GM12891 (cell line): ENCODE results near the gene CFTR. TPM values are rescaled to one million over a fixed set of nuclear protein-coding genes. Genes with fewer than 3 reads are reported as not detected.
"Not testable (repeated sequence)": the region's sequence is repeated elsewhere in the genome, so short reads cannot be mapped to it uniquely, and the experiment has no call there.

Experiments
- DNase-seq: peaks from one replicate; pipeline ENCODE4 v3.0.0; 2011; ENCODE audit warnings: low spot score; ENCODE audit not compliant: insufficient read length
- FAIRE-seq: peaks from 2 replicates; lab custom pipeline; 2011; peaks lifted over from hg19 to GRCh38; lab: Jason Lieb, UNC
- PAX5 ChIP-seq: IDR thresholded peaks from 2 replicates; pipeline ENCODE4 v1.6.1; 2011; ENCODE audit warnings: low read length, moderate library complexity, mild to moderate bottlenecking; ENCODE audit not compliant: insufficient read depth, severe bottlenecking
- POLR2A ChIP-seq: IDR thresholded peaks from 2 replicates; pipeline ENCODE4 v1.6.1; 2011; ENCODE audit warnings: low read depth, low read length, control low read depth
- POLR2AphosphoS5 ChIP-seq: IDR thresholded peaks from 2 replicates; pipeline ENCODE4 v1.6.1; 2011; ENCODE audit warnings: low read depth, low read length, control low read depth
- POU2F2 ChIP-seq: IDR thresholded peaks from 2 replicates; pipeline ENCODE4 v1.6.1; 2011; ENCODE audit warnings: low read depth, mild to moderate bottlenecking, control low read depth, low read length, moderate library complexity
- SPI1 ChIP-seq: IDR thresholded peaks from 2 replicates; pipeline ENCODE4 v1.6.1; 2011; ENCODE audit warnings: low read depth, low read length, control low read depth
- TAF1 ChIP-seq: IDR thresholded peaks from 2 replicates; pipeline ENCODE4 v1.6.1; 2011; ENCODE audit warnings: low read depth, low read length, control low read depth
- polyA plus RNA-seq: library from polyadenylated mRNA; unstranded; fragments of >200 nt; gene quantifications from one replicate; pipeline ENCODE4 v1.2.1, GENCODE V29; 2012; ENCODE audit warnings: low read depth, missing spikeins, inconsistent platforms; ENCODE audit not compliant: missing spikeins

CFTR gene
- polyA plus RNA-seq: 0.03 TPM

DNA sequence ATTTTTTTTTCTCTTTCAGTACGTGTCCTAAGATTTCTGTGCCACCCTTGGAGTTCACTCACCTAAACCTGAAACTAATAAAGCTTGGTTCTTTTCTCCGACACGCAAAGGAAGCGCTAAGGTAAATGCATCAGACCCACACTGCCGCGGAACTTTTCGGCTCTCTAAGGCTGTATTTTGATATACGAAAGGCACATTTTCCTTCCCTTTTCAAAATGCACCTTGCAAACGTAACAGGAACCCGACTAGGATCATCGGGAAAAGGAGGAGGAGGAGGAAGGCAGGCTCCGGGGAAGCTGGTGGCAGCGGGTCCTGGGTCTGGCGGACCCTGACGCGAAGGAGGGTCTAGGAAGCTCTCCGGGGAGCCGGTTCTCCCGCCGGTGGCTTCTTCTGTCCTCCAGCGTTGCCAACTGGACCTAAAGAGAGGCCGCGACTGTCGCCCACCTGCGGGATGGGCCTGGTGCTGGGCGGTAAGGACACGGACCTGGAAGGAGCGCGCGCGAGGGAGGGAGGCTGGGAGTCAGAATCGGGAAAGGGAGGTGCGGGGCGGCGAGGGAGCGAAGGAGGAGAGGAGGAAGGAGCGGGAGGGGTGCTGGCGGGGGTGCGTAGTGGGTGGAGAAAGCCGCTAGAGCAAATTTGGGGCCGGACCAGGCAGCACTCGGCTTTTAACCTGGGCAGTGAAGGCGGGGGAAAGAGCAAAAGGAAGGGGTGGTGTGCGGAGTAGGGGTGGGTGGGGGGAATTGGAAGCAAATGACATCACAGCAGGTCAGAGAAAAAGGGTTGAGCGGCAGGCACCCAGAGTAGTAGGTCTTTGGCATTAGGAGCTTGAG lies at the start of gene CFTR:
Gene CFTR, plus strand, starts transcription at position 801 of the 830 bp plus-strand sequence. CDS start 70 bp downstream, outside the sequence.
- FAIRE-seq (no peak), DNase-seq (no peak)
- TF ChIP-seq TAF1: no peak
- no peak for TF ChIP-seq POLR2A
- no peak for TF ChIP-seq SPI1
- no peak for TF ChIP-seq POLR2AphosphoS5
- TF ChIP-seq POU2F2: no peak
- no peak for TF ChIP-seq PAX5

DNA sequence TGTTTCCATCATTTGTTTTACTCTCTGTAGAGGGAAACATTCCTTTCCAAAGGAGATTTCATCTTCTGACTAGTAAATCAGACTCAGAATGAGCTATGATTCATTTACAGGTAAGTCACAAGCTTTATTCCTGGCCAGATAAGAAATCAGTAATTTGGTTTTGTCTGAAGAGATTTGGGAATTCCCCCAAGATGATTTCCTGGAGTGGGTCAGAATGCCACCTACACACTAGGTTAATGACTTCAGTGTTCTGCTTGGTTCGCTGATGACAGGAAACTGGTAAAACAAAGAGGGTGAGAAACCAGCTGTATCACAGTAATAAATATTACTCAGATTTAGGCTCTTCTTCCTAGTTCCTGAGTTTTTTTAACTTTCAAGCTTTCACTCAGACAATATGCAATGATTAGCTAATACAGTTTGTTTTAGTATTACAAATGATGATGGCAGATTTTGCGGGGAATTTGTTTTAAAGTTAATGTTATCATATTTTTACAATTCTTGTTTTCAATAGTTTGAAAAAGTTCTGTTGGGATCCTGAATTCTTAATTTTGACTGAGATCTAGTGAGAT lies 44.3 kb upstream of the CFTR start:
- TF ChIP-seq SPI1: no peak
- no peak for TF ChIP-seq POLR2A
- no peak for TF ChIP-seq POLR2AphosphoS5
- no peak for TF ChIP-seq TAF1
- no peak for TF ChIP-seq PAX5
- TF ChIP-seq POU2F2: no peak
- FAIRE-seq (peak; percentile 31), DNase-seq (no peak)

DNA sequence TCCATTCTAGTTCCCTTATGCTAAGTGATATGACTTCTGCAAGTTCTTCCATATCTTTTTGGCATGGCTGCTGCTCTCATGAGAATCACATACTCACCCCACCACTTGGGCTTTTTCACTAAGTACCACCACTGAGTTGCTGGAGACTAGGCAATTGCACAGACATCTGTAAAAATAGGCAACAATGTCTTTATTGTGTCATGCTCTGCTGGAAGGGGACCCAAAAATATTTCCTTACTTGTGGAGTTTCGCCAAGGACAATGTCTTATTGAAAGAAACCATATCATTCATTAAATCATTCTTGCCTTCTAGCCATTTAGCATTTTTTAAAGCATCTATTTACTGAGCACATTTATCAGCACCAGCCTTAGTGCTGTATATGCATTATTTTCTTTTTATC lies 35.2 kb upstream of the CFTR start:
- DNase-seq (no peak), FAIRE-seq (no peak)
- TF ChIP-seq SPI1: no peak
- TF ChIP-seq POLR2A: no peak
- no peak for TF ChIP-seq POU2F2
- TF ChIP-seq POLR2AphosphoS5: no peak
- no peak for TF ChIP-seq TAF1
- no peak for TF ChIP-seq PAX5

DNA sequence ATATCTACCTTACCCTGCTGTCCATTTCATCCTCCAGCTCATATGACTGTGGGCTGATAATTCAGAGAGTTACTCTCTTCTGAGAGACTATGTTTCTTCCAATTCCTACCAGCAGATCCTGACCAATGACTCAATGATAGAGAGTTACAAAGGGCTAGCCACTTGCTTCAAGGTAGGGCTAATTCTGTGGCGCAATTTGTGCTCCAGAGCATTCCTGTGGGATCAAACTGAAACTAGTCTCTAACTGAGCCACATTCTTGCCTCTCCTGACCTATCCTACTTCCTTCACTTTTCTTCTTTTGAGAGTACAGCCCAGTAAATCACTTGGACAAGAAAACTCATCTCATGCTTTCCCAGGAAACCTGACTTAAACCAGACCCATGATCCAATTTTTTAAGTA lies 34.6 kb upstream of the CFTR start:
- DNase-seq (no peak), FAIRE-seq (no peak)
- TF ChIP-seq POLR2A (no peak), POU2F2 (no peak), TAF1 (no peak), SPI1 (no peak), POLR2AphosphoS5 (no peak), PAX5 (no peak)

DNA sequence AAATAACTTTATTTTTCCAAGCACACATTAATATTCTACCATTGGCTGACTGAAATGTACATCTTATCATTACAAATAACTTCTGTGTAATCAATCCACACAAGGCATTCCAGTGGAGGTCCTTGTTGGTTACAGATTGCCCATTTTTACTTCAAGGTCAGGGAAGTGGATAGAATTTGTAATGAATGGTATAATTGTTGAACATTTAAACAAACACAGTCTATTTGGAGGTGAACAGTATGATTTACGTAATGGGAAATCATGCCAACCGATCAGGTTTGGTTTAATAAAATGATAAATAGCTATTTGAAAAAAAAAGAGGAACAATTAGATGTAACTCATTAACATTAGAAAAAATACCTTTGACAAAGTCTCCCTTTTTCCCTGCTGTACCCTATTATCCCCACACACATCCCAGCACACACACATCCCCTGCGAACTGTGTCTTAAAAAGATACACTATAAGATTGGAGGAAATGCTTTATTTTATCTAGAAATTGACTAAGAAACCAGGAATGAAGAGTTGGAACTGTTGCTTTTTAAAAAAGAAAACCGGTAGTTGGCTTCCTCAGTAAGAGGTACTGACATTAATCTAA lies 33.5 kb upstream of the CFTR start:
- DNase-seq (no peak), FAIRE-seq (no peak)
- TF ChIP-seq POU2F2: no peak
- TF ChIP-seq PAX5: no peak
- TF ChIP-seq POLR2AphosphoS5: no peak
- TF ChIP-seq SPI1: no peak
- TF ChIP-seq TAF1: no peak
- no peak for TF ChIP-seq POLR2A

DNA sequence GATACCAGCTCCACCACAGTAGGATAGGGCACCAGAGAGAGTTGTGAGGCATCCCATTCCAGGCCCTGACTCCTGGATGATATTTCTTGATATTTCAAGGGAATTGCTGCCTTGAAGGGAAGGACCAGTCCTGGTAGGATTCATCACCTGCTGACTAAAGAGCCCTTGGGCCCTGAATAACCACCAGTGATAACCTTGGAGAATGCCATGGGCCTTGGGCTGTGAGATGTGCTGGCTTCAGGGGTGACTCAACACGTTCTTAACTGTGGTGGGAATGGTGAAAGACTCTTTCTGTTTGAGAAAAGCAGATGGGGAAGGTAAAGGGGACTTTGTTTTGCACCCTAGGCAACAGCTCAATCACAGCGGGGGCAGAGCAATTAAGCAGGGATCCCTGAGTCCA lies 31.2 kb upstream of the CFTR start:
- DNase-seq (no peak), FAIRE-seq (no peak)

DNA sequence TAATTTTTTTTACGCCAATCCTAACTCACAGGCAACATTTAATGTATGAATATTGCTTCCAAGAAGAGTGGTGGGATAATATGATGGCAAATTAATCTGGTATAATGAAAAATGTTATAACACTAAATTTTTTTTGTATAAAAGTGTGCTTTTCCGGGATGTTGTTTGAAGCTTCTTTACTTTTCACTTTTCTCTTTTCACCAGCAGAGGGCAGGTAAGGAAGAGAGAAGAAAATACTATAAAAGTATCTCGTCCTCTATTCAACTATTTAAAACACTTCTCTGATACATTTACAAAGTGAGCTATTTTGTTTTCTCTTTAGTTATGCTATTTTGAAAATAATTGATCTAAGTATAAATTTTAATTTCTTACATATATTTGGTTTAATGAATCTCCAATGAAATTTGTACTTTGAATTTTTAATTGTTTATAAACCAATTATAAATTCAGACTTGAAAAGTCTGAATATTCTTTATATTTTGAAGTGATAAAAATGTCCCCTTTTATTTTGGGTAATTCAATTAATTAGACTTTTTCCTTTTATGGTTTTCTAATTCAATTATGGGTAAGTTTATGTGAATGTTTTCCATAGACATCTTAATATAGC lies 20.7 kb upstream of the CFTR start:
- TF ChIP-seq POLR2A (no peak), TAF1 (no peak), PAX5 (no peak)

More for the DNA sequence above, 31.2 kb upstream of the CFTR start:
- TF ChIP-seq TAF1: no peak
- no peak for TF ChIP-seq PAX5
- no peak for TF ChIP-seq POLR2AphosphoS5
- no peak for TF ChIP-seq POU2F2
- TF ChIP-seq POLR2A: no peak
- TF ChIP-seq SPI1: no peak

DNA sequence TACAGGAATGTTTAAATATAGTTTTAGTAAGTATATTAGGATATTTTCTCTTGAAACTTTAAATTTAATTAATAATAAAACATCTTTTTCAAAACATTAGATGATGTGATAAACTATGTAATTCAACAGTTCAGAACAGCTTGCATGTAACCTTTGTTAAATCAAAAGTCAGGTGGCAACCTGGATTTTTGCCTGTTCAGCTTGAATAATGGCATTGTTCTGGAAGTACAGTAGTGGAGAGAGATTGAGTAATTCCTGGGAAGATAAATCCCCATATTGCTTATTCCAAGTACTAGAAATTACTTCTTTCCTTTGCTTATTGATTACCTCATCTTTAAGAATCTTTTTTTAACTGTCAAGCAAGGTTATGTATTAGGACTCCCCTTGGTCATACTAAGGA lies 20.1 kb upstream of the CFTR start:
- TF ChIP-seq SPI1 (no peak), TAF1 (no peak), PAX5 (no peak), POU2F2 (no peak), POLR2A (no peak), POLR2AphosphoS5 (no peak)
- DNase-seq (no peak), FAIRE-seq (no peak)

More for the DNA sequence above, 20.7 kb upstream of the CFTR start:
- no peak for FAIRE-seq
- DNase-seq: no peak

DNA sequence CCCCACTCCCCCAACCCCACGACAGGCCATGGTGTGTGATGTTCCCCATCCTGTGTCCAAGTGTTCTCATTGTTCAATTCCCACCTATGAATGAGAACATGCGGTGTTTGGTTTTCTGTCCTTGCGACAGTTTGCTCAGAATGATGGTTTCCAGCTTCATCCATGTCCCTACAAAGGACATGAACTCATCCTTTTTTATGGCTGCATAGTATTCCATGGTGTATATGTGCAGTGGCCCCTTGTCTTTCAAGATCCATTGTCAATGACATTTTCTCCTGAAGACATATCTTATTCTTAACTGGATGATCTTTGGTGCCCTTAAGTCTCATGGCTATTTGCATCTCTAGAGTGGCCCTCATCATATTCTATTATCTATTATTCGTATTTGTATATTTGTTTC lies 19.0 kb upstream of the CFTR start:
- not testable (repeated sequence) for DNase-seq, FAIRE-seq
